ENCODE results near the gene TRIM33.

DNA sequence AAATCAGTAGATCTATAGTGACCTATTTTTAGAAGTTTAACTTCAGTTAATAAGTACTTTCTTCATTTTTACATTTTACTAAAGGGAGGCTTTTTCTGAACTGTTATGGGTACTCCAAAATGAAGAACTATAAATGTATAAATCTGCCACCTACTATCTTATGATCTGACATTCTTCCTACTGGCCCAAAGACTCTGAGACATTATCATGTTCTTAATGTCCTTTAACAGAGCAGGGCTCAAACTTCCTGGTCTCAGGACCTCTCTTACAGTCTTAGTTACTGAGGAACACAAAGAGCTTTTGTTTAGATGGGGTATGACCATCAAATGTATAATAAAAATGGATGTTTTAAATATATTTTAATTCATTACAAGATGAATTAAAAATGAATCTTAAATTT, 8.9 kb downstream of the TRIM33 start:
- TF ChIP-seq, protein P1, sequence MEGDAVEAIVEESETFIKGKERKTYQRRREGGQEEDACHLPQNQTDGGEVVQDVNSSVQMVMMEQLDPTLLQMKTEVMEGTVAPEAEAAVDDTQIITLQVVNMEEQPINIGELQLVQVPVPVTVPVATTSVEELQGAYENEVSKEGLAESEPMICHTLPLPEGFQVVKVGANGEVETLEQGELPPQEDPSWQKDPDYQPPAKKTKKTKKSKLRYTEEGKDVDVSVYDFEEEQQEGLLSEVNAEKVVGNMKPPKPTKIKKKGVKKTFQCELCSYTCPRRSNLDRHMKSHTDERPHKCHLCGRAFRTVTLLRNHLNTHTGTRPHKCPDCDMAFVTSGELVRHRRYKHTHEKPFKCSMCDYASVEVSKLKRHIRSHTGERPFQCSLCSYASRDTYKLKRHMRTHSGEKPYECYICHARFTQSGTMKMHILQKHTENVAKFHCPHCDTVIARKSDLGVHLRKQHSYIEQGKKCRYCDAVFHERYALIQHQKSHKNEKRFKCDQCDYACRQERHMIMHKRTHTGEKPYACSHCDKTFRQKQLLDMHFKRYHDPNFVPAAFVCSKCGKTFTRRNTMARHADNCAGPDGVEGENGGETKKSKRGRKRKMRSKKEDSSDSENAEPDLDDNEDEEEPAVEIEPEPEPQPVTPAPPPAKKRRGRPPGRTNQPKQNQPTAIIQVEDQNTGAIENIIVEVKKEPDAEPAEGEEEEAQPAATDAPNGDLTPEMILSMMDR (IDR thresholded peaks at IDR 0.05; ENCODE audit: insufficient read depth, low read length) = no peak
- TF ChIP-seq POLR2AphosphoS5 (IDR thresholded peaks at IDR 0.05; ENCODE audit: low read depth) (no peak), REST (IDR thresholded peaks at IDR 0.05; ENCODE audit: insufficient replicate concordance, low read depth) (no peak), GABPA (IDR thresholded peaks at IDR 0.05; ENCODE audit: low read depth) (no peak), SPI1 (IDR thresholded peaks at IDR 0.05; ENCODE audit: borderline replicate concordance, low read depth) (no peak)

All from HL-60 (cell line).